ENCODE data around the gene SCEL. TPM values are rescaled to one million over a fixed set of nuclear protein-coding genes. Genes with fewer than 3 reads are reported as not detected.
A peak's percentile ranks its signal among the peaks of the same experiment; 100 is the strongest.

Gene SCEL
- total RNA-seq, 1 experiment from 2014 or later: 2.8 TPM

DNA sequence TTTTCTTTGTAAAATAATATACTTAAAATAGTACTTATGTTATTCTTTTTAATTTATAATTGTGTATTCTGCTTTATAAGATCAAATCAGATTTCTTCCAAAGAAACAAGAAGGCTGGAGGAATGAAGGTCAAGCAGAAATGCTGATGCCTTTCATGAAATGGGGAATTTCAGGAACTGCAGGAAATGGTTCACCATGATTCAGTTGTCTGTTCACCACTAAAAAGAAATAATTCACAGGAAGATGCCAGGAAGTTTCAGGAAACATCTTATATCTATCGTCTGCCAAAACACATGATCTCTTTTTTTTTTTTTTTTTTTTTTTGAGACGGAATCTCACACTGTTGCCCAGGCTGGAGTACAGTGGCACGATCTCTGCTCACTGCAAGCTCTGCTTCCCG, 15.7 kb upstream of the SCEL start:
- Histone ChIP-seq H3K27me3 (replicated peaks; ENCODE audit: control insufficient read depth, insufficient read depth, low read length) (no peaks in the 10 kb centered on the region), H3K4me3 (ENCODE audit: low read depth, low read length) (no peak overlapping the region), H3K36me3 (ENCODE audit: control insufficient read depth, insufficient read depth, low read length) (no peaks in the 10 kb centered on the region), H3K9me3 (no peaks in the 10 kb centered on the region), H3K4me1 (peaks cover 23% of the 10 kb centered on the region)
- no peak overlapping the region for H3K27ac Mint-ChIP-seq (ENCODE audit: unreplicated experiment)
- no TSS peak for BruUV-seq (replicated peaks)
- intact Hi-C loops (cut with micrococcal nuclease; ENCODE audit: unreplicated experiment): no loop called here
- DNase-seq: no peak
- TF ChIP-seq, protein P1, sequence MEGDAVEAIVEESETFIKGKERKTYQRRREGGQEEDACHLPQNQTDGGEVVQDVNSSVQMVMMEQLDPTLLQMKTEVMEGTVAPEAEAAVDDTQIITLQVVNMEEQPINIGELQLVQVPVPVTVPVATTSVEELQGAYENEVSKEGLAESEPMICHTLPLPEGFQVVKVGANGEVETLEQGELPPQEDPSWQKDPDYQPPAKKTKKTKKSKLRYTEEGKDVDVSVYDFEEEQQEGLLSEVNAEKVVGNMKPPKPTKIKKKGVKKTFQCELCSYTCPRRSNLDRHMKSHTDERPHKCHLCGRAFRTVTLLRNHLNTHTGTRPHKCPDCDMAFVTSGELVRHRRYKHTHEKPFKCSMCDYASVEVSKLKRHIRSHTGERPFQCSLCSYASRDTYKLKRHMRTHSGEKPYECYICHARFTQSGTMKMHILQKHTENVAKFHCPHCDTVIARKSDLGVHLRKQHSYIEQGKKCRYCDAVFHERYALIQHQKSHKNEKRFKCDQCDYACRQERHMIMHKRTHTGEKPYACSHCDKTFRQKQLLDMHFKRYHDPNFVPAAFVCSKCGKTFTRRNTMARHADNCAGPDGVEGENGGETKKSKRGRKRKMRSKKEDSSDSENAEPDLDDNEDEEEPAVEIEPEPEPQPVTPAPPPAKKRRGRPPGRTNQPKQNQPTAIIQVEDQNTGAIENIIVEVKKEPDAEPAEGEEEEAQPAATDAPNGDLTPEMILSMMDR (IDR thresholded peaks at IDR 0.05; ENCODE audit: insufficient read depth in 1 of 2, low read depth in 1 of 2, low read length in 1 of 2, severe bottlenecking in 1 of 2, unreplicated experiment in 1 of 2): no peak
- no peaks in the 10 kb centered on the region for H3K36me3 Mint-ChIP-seq (ENCODE audit: insufficient read depth, unreplicated experiment)
- no peaks in the 10 kb centered on the region for H3K27me3 Mint-ChIP-seq (ENCODE audit: insufficient read depth, unreplicated experiment)
- H3K9me3 Mint-ChIP-seq (ENCODE audit: unreplicated experiment): no peaks in the 10 kb centered on the region
- peaks cover 25% of the 10 kb centered on the region for H3K4me1 Mint-ChIP-seq (ENCODE audit: low read depth, unreplicated experiment)
- ChIA-PET CTCF (no interaction called here), POLR2A (no interaction called here)
- H3K4me3 Mint-ChIP-seq (ENCODE audit: unreplicated experiment): no peak overlapping the region

- ChIA-PET POLR2A (no interaction called here), CTCF (interaction anchor here (1.0 kb wide), 1 partner anchor 15 kb away, joined by 3 read pairs; the partner anchor contains the start of gene SCEL)
- BruUV-seq (replicated peaks): no TSS peak
- intact Hi-C loops (cut with micrococcal nuclease; ENCODE audit: unreplicated experiment): no loop called here
- TF ChIP-seq, protein P1 (IDR thresholded peaks at IDR 0.05; ENCODE audit: insufficient read depth in 1 of 2, low read depth in 1 of 2, low read length in 1 of 2, severe bottlenecking in 1 of 2, unreplicated experiment in 1 of 2): no peak
- no peak overlapping the region for H3K4me3 Mint-ChIP-seq (ENCODE audit: unreplicated experiment)
- no peak for DNase-seq
- Histone ChIP-seq H3K9me3 (no peaks in the 10 kb centered on the region), H3K27me3 (replicated peaks; ENCODE audit: control insufficient read depth, insufficient read depth, low read length) (no peaks in the 10 kb centered on the region), H3K4me1 (peaks cover 23% of the 10 kb centered on the region), H3K4me3 (ENCODE audit: low read depth, low read length) (no peak overlapping the region), H3K36me3 (ENCODE audit: control insufficient read depth, insufficient read depth, low read length) (no peaks in the 10 kb centered on the region)
- H3K9me3 Mint-ChIP-seq (ENCODE audit: unreplicated experiment): no peaks in the 10 kb centered on the region
- H3K27me3 Mint-ChIP-seq (ENCODE audit: insufficient read depth, unreplicated experiment): no peaks in the 10 kb centered on the region
- H3K27ac Mint-ChIP-seq (ENCODE audit: unreplicated experiment): peak overlapping the region; percentile 86
- H3K4me1 Mint-ChIP-seq (ENCODE audit: low read depth, unreplicated experiment): peaks cover 25% of the 10 kb centered on the region
- H3K36me3 Mint-ChIP-seq (ENCODE audit: insufficient read depth, unreplicated experiment): no peaks in the 10 kb centered on the region
Measured at GRCh38 chr13:77521194-77521593, 14.3 kb upstream of the SCEL start.

DNA sequence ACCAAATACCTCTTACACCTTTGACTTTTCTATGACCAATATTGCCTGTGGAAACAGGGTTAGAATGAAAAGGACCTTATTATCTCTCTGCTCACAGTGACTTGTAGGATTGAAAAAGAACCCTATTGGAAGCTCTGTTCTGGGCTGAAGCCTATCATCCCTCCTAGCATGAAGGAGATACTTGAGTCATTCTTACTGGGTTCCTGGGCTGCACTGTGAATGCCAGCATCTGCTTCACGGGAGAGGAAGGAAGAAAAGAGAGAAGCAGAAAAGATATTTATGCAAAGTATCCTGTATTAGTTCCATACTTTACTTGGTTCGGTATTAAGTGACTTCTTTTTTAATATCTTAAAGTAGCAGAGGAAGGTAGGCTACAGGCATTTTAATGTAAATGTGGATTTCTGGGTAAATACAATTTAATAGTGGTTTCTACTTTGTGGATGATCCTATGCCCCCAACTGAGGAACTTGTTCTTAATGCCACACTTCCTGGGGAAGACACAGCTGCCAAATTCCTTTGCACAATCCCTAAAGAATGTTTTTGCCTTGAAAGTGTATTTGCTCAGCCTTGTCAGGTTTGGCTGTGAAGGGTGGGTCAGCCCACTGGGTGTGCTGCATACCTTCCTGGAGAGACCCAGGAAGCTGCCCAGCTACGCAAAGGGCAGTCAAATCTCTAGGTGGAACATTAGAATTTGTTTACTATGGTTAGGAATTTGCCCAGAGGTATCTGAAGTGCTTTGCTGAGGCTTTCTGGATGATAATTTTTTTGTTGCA, 13.7 kb upstream of the SCEL start:
- ChIA-PET CTCF (interaction anchor here (0.8 to 1.6 kb wide), 3 partner anchors 14 to 29 kb away, joined by 3 read pairs; partner anchors contain the start of gene SCEL), POLR2A (interaction anchor here (0.5 kb wide), 1 partner anchor 169 kb away, joined by 7 read pairs; no protein-coding TSS in a partner anchor)
- BruUV-seq (replicated peaks): no TSS peak
- H3K9me3 ChIP-seq: no peaks in the 10 kb centered on the region
- Mint-ChIP-seq H3K27me3 (ENCODE audit: insufficient read depth, unreplicated experiment) (no peaks in the 10 kb centered on the region), H3K36me3 (ENCODE audit: insufficient read depth, unreplicated experiment) (no peaks in the 10 kb centered on the region), H3K9me3 (ENCODE audit: unreplicated experiment) (no peaks in the 10 kb centered on the region), H3K4me1 (ENCODE audit: low read depth, unreplicated experiment) (peaks cover 25% of the 10 kb centered on the region), H3K27ac (ENCODE audit: unreplicated experiment) (peak overlapping the region; percentile 86), H3K4me3 (ENCODE audit: unreplicated experiment) (no peak overlapping the region)
- no peaks in the 10 kb centered on the region for H3K36me3 ChIP-seq (ENCODE audit: control insufficient read depth, insufficient read depth, low read length)
- peaks cover 23% of the 10 kb centered on the region for H3K4me1 ChIP-seq
- DNase-seq: peak; percentile 77 to 85
- TF ChIP-seq, protein P1 (IDR thresholded peaks at IDR 0.05; ENCODE audit: insufficient read depth in 1 of 2, low read depth in 1 of 2, low read length in 1 of 2, severe bottlenecking in 1 of 2, unreplicated experiment in 1 of 2): peak in 1 of 2 experiments; percentile 40
- H3K27me3 ChIP-seq (replicated peaks; ENCODE audit: control insufficient read depth, insufficient read depth, low read length): no peaks in the 10 kb centered on the region
- H3K4me3 ChIP-seq (ENCODE audit: low read depth, low read length): no peak overlapping the region
- intact Hi-C loops (cut with micrococcal nuclease; ENCODE audit: unreplicated experiment): loop anchor here (1.0 to 2.0 kb wide), 3 partner anchors 14 to 44 kb away; partner anchors contain the start of gene SCEL

All from Caco-2 (cell line).